Liver (tissue), 3 donors: ENCODE data around the gene GGACT.

Experiments
- EGR1 ChIP-seq, 2 donors: IDR thresholded peaks; 2 replicates each; pipeline ENCODE4 v1.6.1; 2016 to 2018; ENCODE audit warnings: antibody characterized with exemption in 2 of 2, low read depth in 2 of 2
- FOXA1 ChIP-seq: IDR thresholded peaks from 2 replicates; pipeline ENCODE4 v1.6.1; 2016; ENCODE audit warnings: antibody characterized with exemption
- GABPA ChIP-seq, 2 donors: IDR thresholded peaks in 1 of 2; conservative IDR thresholded peaks in 1 of 2; 2 replicates each; pipeline ENCODE4 v1.6.1; 2016; ENCODE audit warnings: antibody characterized with exemption in 2 of 2, mild to moderate bottlenecking in 1 of 2, moderate library complexity in 1 of 2
- JUND ChIP-seq, 2 donors: IDR thresholded peaks; 2 replicates each; pipeline ENCODE4 v1.6.1; 2016; ENCODE audit warnings: antibody characterized with exemption in 2 of 2
- RAD21 ChIP-seq, 2 donors: IDR thresholded peaks; 2 replicates each; pipeline ENCODE4 v1.6.1; 2016; ENCODE audit warnings: antibody characterized with exemption in 2 of 2, mild to moderate bottlenecking in 2 of 2
- RXRA ChIP-seq, 2 donors: IDR thresholded peaks; 2 replicates each; pipeline ENCODE4 v1.6.1; 2017 to 2018; ENCODE audit warnings: antibody characterized with exemption in 2 of 2, mild to moderate bottlenecking in 1 of 2
- SP1 ChIP-seq: IDR thresholded peaks from 2 replicates; pipeline ENCODE4 v1.6.1; 2018; ENCODE audit warnings: antibody characterized with exemption, mild to moderate bottlenecking
- TAF1 ChIP-seq: conservative IDR thresholded peaks from 2 replicates; pipeline ENCODE4 v1.6.1; 2016; ENCODE audit warnings: antibody characterized with exemption, mild to moderate bottlenecking
- YY1 ChIP-seq: IDR thresholded peaks from 2 replicates; pipeline ENCODE4 v1.6.1; 2016; ENCODE audit warnings: antibody characterized with exemption, mild to moderate bottlenecking
- TF ChIP-seq, protein P1 (sequence below): fragments of 150-350 bp; IDR thresholded peaks from 2 replicates; pipeline ENCODE4 v1.5.1; 2017; ENCODE audit warnings: improper control_type of control experiment, low read depth, low read length; ENCODE audit not compliant: missing input control
- TF ChIP-seq, protein P2 (sequence below): IDR thresholded peaks from 2 replicates; pipeline ENCODE4 v1.6.1; 2016; ENCODE audit warnings: antibody characterized with exemption
- TF ChIP-seq, protein P3 (sequence below): IDR thresholded peaks from 2 replicates; pipeline ENCODE4 v1.6.1; 2016; ENCODE audit warnings: antibody characterized with exemption, mild to moderate bottlenecking
- TF ChIP-seq, protein P4 (sequence below): IDR thresholded peaks from 2 replicates; pipeline ENCODE4 v1.6.1; 2016; ENCODE audit warnings: antibody characterized with exemption
- donor health status: healthy.
- donor health status: healthy.

DNA sequence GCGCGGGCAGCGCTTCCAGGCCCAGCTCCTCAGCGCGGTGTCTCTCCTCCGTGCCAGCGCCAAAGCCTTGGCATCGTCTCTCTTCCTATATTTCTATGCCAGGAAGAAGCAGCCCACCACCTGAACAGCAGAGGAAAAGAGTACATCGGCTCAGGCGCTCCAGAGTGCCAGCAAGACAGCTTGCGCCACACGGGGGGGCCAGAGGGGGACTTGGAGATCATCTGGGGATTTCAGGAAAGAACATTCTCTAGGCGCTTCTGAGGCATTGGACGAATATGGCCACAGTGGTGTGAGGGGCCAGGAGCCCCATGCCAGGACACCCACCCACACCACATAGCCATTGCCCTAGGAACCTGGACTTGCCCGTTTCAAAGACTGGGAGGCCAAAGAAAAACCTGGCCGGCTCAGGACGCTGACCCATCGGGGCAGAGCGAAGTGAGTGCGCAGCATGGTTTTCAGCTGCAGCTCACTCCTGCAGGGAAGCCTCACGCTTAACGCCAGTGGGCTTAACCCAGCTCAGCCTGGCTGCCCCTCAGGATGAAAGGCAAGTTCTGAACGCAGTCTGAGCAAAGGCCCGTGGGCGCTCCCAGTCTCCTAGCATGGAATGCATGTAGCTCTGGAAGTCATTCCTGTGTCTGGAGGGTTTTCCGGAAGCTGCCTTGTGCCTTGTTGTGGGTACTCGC lies 62.1 kb downstream of the GGACT start:
- TF ChIP-seq, protein P1, sequence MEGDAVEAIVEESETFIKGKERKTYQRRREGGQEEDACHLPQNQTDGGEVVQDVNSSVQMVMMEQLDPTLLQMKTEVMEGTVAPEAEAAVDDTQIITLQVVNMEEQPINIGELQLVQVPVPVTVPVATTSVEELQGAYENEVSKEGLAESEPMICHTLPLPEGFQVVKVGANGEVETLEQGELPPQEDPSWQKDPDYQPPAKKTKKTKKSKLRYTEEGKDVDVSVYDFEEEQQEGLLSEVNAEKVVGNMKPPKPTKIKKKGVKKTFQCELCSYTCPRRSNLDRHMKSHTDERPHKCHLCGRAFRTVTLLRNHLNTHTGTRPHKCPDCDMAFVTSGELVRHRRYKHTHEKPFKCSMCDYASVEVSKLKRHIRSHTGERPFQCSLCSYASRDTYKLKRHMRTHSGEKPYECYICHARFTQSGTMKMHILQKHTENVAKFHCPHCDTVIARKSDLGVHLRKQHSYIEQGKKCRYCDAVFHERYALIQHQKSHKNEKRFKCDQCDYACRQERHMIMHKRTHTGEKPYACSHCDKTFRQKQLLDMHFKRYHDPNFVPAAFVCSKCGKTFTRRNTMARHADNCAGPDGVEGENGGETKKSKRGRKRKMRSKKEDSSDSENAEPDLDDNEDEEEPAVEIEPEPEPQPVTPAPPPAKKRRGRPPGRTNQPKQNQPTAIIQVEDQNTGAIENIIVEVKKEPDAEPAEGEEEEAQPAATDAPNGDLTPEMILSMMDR: no peak
- no peak for TF ChIP-seq TAF1
- TF ChIP-seq RXRA (IDR thresholded peaks at IDR 0.05): no peak
- TF ChIP-seq YY1: no peak
- TF ChIP-seq, protein P2, sequence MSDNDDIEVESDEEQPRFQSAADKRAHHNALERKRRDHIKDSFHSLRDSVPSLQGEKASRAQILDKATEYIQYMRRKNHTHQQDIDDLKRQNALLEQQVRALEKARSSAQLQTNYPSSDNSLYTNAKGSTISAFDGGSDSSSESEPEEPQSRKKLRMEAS: no peak
- TF ChIP-seq EGR1 (IDR thresholded peaks at IDR 0.05; ENCODE audit: low read depth in 2 of 2): no peak
- no peak for TF ChIP-seq SP1
- TF ChIP-seq, protein P3, sequence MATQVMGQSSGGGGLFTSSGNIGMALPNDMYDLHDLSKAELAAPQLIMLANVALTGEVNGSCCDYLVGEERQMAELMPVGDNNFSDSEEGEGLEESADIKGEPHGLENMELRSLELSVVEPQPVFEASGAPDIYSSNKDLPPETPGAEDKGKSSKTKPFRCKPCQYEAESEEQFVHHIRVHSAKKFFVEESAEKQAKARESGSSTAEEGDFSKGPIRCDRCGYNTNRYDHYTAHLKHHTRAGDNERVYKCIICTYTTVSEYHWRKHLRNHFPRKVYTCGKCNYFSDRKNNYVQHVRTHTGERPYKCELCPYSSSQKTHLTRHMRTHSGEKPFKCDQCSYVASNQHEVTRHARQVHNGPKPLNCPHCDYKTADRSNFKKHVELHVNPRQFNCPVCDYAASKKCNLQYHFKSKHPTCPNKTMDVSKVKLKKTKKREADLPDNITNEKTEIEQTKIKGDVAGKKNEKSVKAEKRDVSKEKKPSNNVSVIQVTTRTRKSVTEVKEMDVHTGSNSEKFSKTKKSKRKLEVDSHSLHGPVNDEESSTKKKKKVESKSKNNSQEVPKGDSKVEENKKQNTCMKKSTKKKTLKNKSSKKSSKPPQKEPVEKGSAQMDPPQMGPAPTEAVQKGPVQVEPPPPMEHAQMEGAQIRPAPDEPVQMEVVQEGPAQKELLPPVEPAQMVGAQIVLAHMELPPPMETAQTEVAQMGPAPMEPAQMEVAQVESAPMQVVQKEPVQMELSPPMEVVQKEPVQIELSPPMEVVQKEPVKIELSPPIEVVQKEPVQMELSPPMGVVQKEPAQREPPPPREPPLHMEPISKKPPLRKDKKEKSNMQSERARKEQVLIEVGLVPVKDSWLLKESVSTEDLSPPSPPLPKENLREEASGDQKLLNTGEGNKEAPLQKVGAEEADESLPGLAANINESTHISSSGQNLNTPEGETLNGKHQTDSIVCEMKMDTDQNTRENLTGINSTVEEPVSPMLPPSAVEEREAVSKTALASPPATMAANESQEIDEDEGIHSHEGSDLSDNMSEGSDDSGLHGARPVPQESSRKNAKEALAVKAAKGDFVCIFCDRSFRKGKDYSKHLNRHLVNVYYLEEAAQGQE: no peak
- TF ChIP-seq FOXA1: no peak
- TF ChIP-seq RAD21 (IDR thresholded peaks at IDR 0.05): no peak
- no peak for TF ChIP-seq GABPA (IDR thresholded peaks at IDR 0.05 in 1 of 2, conservative IDR thresholded peaks at IDR 0.05 in 1 of 2)
- TF ChIP-seq, protein P4, sequence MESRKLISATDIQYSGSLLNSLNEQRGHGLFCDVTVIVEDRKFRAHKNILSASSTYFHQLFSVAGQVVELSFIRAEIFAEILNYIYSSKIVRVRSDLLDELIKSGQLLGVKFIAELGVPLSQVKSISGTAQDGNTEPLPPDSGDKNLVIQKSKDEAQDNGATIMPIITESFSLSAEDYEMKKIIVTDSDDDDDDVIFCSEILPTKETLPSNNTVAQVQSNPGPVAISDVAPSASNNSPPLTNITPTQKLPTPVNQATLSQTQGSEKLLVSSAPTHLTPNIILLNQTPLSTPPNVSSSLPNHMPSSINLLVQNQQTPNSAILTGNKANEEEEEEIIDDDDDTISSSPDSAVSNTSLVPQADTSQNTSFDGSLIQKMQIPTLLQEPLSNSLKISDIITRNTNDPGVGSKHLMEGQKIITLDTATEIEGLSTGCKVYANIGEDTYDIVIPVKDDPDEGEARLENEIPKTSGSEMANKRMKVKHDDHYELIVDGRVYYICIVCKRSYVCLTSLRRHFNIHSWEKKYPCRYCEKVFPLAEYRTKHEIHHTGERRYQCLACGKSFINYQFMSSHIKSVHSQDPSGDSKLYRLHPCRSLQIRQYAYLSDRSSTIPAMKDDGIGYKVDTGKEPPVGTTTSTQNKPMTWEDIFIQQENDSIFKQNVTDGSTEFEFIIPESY: no peak
- no peak for TF ChIP-seq JUND (IDR thresholded peaks at IDR 0.05)
